Natural killer cell treated with Interleukin-12 subunit alpha and Interleukin-12 subunit beta and Interleukin-15 and Interleukin-18, amount 100 ng/mL, for 72 hours (primary cell): ENCODE data around the gene KAT6B. TPM values are rescaled to one million over a fixed set of nuclear protein-coding genes. Genes with fewer than 3 reads are reported as not detected.

Experiments used
- ATAC-seq, 2 donors: fragments of 150-1000 bp; cut with Tn5 transposase in 1 of 2; sonication (Bioruptor Pico), chemical (Tn5 transposase) in 1 of 2; 2 replicates each; pipeline ENCODE4 v1.10.0; 2021
- DNase-seq: peaks from one replicate; pipeline ENCODE4 v3.0.0; 2022; ENCODE audit warnings: low spot score
- H3K27ac Mint-ChIP-seq, 2 donors: 1 replicate in 1 of 2; 2 replicates in 1 of 2; pipeline ENCODE4 v1.8.0; 2022; ENCODE audit warnings: mixed read lengths in 2 of 2, mild to moderate bottlenecking in 1 of 2, moderate library complexity in 1 of 2
- H3K27me3 Mint-ChIP-seq, 2 donors: 1 replicate in 1 of 2; 2 replicates in 1 of 2; pipeline ENCODE4 v1.8.0; 2022; ENCODE audit warnings: mixed read lengths in 2 of 2
- H3K36me3 Mint-ChIP-seq: one replicate; pipeline ENCODE4 v1.8.0; 2022; ENCODE audit warnings: mixed read lengths
- H3K4me1 Mint-ChIP-seq, 2 donors: 1 replicate in 1 of 2; 2 replicates in 1 of 2; pipeline ENCODE4 v1.8.0; 2022; ENCODE audit warnings: low read depth in 2 of 2, mixed read lengths in 2 of 2, mild to moderate bottlenecking in 1 of 2
- H3K4me3 Mint-ChIP-seq: one replicate; pipeline ENCODE4 v1.8.0; 2022; ENCODE audit warnings: mixed read lengths
- H3K9me3 Mint-ChIP-seq: 2 replicates; pipeline ENCODE4 v1.8.0; 2022; ENCODE audit warnings: mixed read lengths
- total RNA-seq, 2 donors: library from RNA; stranded (reverse); gene quantifications; one replicate each; pipeline ENCODE4 v1.2.3, GENCODE V29; 2022

KAT6B gene
- total RNA-seq, 2 donors from 2014 or later, result 26.7 to 27.9 TPM

DNA sequence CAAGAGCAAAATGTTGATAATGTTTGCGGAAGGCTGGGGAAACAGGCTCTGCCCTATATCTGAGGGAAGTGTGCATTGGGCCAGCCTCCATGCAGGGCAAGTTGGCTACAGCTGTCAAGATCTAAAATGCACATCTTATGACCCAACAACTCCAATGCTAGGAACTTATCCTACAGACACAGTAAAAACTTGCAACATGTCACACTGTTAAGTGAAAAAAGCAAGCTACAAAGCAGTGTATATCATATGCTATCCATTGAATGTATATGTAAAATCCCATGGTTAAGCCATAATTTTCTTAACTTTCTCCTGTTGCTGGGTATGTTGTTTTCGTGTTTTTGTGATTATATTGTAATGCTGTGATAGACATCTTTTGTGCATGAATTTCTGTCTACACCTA, 16.3 kb upstream of the KAT6B start:
- ATAC-seq, result no peak
- Mint-ChIP-seq H3K36me3 (no peaks in the 10 kb centered on the region), H3K27me3 (no peaks in the 10 kb centered on the region), H3K27ac (no peak overlapping the region), H3K4me1 (no peaks in the 10 kb centered on the region), H3K9me3 (no peaks in the 10 kb centered on the region), H3K4me3 (no peak overlapping the region)
- no peak for DNase-seq

DNA sequence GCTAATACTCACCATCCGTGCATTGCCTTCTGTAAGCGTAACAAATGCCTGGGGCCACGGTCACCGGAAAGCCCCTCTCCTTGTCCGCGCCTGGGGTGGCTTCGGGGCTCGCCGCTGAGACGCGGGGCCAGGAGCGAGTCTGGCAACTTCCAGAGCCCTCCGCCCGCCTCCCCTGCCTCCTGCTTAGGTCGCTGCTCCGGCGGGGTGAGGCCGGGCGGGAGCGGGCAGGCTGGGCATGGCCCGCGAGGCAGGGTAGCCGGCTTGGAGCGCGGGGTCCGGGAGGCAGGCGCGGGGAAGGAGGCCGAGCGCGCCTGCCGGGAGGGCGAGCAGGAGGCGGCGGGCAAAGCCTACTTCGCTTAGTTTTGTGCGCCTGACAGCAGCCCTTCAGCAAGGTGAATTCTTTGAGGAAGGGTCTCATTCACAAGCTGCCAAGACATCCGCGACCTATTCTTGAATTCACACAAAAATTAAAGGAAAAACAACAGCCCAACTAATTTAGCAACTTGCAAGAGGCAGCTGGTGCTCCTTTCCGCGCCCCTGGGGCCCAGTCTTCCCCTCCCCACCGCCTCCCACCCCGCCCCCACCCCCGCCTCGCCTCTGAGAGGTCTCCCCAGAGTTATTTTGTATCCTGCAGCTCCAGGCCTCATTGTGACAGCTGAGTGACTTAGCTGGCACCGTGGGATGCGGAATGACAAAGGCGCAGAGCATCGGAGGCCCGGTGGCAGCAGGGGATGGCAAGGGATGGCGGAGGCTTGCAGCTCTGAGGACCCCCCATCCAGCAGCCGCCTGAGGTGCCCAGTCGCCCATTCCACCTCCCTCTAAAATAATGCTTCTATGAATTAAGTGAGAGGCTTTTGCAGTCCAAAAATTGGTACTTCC, 12.8 kb upstream of the KAT6B start:
- DNase-seq (no peak), ATAC-seq (no peak)
- Mint-ChIP-seq H3K9me3 (peaks cover 4% of the 10 kb centered on the region), H3K27ac (no peak overlapping the region), H3K4me3 (no peak overlapping the region), H3K4me1 (peaks cover 0 to 10% of the 10 kb centered on the region in 2 donors), H3K27me3 (no peaks in the 10 kb centered on the region), H3K36me3 (peaks cover 7% of the 10 kb centered on the region)

DNA sequence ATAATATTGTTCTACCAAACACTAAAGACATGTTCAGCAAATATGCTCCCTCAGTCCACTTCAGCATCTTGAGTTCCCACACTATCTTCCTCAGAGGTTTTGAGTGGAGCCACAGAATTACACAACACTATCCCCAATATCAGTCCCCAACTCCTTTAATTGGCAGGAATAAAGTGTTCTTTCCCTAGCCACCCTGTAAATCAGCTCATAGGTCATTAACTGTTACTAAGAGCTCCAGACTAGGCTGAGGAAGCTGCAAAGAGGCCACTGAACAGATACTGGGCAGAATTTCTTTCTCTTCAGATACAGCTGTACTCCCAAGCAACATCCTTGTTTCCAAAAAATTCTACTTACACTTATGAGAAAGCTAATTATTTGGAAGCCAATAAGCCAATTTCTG, 11.6 kb upstream of the KAT6B start:
- Mint-ChIP-seq H3K27me3 (no peaks in the 10 kb centered on the region), H3K9me3 (peaks cover 4% of the 10 kb centered on the region), H3K4me1 (peaks cover 0 to 10% of the 10 kb centered on the region in 2 donors), H3K4me3 (no peak overlapping the region), H3K36me3 (peaks cover 7% of the 10 kb centered on the region), H3K27ac (no peak overlapping the region)
- no peak for DNase-seq
- no peak for ATAC-seq

DNA sequence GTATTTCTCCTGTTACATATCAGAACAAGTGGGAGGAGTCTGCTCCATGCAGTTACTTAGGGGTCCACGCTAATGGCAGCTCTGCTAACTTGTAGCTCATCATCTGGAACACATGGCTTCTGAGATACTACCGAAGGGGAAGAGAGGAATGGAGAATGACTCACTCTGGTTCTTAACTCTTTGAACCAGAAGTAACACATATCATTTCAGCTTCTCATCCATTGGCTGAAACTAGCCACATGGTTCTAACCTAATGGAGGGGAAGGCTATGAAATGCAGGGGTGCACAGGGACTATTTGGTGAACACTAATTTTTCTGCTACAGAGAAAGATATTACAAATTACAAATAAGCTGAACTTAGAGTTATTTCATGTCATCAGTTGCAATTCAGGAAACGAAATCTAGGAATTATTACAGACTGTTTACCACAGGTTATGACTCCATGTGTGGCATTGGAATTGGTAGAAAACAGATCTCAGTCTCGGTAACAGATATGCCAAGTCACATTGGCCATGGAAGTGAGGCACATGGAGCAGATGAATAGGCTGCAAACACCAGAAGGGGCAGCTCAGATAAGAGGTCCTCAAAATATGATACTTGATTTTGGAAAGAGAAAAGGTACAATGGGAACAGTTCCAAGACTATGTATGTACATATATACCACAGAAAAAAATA, 9.4 kb upstream of the KAT6B start:
- DNase-seq (no peak), ATAC-seq (no peak)
- Mint-ChIP-seq H3K4me1 (peaks cover 0 to 10% of the 10 kb centered on the region in 2 donors), H3K27me3 (no peaks in the 10 kb centered on the region), H3K27ac (peak overlapping the region in 1 of 2 donors; percentile 51), H3K9me3 (peaks cover 4% of the 10 kb centered on the region), H3K36me3 (peaks cover 7% of the 10 kb centered on the region), H3K4me3 (no peak overlapping the region)

DNA sequence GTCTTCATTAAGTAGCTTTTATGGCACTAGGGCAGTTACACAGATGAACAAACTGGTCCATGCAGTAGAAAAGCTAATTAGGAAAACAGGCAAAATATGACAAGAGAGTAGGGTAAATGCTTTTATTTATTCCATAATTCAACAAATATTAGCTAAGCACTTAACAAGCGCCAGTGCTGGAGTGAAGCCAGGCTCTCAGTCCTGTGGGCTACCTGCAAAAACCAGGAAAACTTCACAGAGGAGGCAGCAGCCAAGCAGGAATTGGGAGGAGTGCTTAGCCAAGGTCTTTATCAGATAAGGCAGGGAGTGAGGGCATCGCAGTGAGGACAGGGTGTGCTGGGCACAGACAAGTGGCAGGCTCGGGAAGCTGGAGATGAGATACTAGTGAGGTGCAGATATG, 4.9 kb upstream of the KAT6B start:
- H3K4me1 Mint-ChIP-seq, result peaks cover 7 to 13% of the 10 kb centered on the region in 2 donors

DNA sequence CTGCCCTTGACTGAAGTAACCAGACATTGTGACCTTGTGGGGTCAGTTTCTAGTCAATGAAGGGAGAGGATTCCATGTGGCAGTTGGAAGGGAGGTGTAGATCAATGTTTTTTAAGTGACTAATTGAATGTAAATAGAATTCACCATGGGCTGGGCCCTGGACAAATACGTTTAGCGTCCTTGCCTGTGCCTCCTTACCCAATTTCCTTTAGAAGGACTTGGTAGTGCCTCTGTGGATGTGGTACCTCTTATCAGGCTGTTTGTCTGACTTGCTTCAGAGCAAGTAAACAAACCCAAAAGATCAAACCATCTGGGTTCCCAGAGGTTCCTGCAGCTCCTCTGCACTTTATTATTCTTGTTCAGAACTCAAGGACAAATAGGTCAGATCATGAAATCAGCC, 4.3 kb upstream of the KAT6B start:
- no peak for DNase-seq
- no peak overlapping the region for H3K27ac Mint-ChIP-seq
- no peak overlapping the region for H3K4me3 Mint-ChIP-seq

More for the DNA sequence above, 4.9 kb upstream of the KAT6B start:
- H3K4me3 Mint-ChIP-seq, result no peak overlapping the region
- no peak overlapping the region for H3K27ac Mint-ChIP-seq
- ATAC-seq, result no peak
- peaks cover 7% of the 10 kb centered on the region for H3K36me3 Mint-ChIP-seq
- peaks cover 4% of the 10 kb centered on the region for H3K9me3 Mint-ChIP-seq
- no peaks in the 10 kb centered on the region for H3K27me3 Mint-ChIP-seq
- DNase-seq, result no peak

DNA sequence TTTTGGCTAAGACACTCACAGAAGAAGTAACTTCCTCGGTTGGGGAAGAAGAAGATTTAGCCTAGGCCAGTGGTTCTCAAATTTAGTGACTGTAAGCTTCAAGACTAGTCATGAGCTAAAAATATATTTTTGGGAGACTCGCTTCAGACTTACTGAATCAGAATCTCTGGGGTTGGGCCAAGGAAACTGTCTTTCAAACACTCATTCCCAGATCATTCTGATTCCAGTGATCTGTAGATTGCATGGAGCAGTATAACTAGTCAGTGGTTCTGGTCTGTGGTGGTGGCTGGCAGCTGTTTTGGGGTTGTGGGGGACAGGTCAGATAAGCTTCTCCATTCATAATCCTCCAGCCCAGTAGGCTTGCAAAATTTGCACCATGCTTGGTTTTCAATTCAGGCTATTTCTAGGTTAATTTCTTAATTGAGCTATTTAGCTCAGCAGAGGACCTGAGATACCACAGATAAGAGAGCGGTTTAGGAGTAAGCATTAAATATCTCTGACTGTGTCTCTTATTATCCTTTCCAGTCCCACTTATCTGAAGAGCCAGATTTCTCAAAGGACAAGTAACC, 3.8 kb upstream of the KAT6B start:
- H3K36me3 Mint-ChIP-seq, result no peaks in the 10 kb centered on the region
- H3K27ac Mint-ChIP-seq, result peak overlapping the region in 1 of 2 donors; percentile 55
- H3K9me3 Mint-ChIP-seq, result no peaks in the 10 kb centered on the region
- DNase-seq (no peak), ATAC-seq (no peak)
- peaks cover 11 to 15% of the 10 kb centered on the region in 2 donors for H3K4me1 Mint-ChIP-seq
- no peaks in the 10 kb centered on the region for H3K27me3 Mint-ChIP-seq
- H3K4me3 Mint-ChIP-seq, result no peak overlapping the region

More for the DNA sequence above, 4.3 kb upstream of the KAT6B start:
- no peak for ATAC-seq
- Mint-ChIP-seq H3K4me1 (peaks cover 10% of the 10 kb centered on the region in 2 donors), H3K9me3 (peaks cover 2% of the 10 kb centered on the region), H3K27me3 (no peaks in the 10 kb centered on the region), H3K36me3 (peaks cover 3% of the 10 kb centered on the region)

DNA sequence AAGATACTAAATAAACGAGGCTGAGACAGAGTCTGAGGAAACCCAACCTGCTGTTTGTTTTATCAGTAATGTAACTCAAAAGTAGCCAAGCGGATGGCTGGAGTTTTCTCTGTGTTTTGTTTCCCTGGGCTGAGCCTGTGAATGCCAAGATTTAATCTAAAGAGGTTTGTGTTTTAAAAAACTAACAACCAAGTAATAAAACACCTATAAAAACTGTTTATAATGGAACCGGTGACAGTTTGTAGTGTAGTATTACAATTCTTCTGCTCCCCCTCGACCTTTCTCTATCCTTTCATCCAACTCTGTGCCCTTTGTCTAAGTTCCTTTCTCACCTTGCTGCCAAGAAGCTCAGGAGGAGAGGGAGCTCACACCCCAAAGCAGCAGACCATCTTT, 2.6 kb upstream of the KAT6B start:
- Mint-ChIP-seq H3K4me1 (peaks cover 19 to 22% of the 10 kb centered on the region in 2 donors), H3K4me3 (peak overlapping the region; percentile 85), H3K27ac (peak overlapping the region; percentile 55 to 70)

DNA sequence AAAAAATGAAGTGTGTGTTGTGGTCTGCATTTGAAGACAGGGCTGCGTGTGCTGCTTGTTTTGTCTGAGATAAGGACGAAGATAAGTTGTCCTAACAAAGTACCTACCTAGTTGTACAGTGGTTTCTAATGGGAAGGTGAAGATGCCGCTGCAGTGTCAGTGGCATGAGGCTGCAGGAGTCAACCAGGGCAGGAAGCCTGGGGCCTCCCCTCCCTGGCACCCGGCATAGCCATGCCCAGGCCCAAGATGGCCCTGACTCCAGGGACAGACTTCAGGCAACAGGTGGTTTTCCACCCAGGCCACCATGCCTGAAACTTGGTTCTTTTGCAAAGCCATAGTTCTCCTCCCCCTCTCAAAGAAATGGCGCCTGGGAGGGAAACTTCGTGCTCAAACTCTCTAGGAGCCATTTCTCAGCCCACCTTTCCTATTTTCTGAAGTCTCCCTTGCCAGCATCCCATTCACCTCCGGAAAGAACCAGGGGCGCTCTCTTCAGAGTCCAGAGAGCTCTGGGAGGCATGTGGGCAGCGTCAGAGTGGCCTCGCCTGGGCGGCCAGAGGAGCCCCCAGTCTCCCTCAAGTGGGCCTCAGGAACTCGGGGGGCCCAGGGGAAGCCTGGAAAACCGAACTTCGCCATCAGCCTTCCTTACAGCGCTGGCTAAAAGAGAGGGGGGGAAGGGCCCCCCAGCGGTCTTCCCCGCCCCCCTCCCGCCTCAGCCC, 2.1 kb upstream of the KAT6B start:
- H3K36me3 Mint-ChIP-seq, result no peaks in the 10 kb centered on the region
- H3K4me1 Mint-ChIP-seq, result peaks cover 22 to 23% of the 10 kb centered on the region in 2 donors
- ATAC-seq, result no peak
- H3K4me3 Mint-ChIP-seq, result peak overlapping the region; percentile 85
- no peaks in the 10 kb centered on the region for H3K27me3 Mint-ChIP-seq
- H3K9me3 Mint-ChIP-seq, result peaks cover 3% of the 10 kb centered on the region
- DNase-seq, result no peak
- peak overlapping the region; percentile 55 to 70 for H3K27ac Mint-ChIP-seq

More for the DNA sequence above, 2.6 kb upstream of the KAT6B start:
- ATAC-seq (no peak), DNase-seq (no peak)
- H3K27me3 Mint-ChIP-seq, result no peaks in the 10 kb centered on the region
- H3K9me3 Mint-ChIP-seq, result peaks cover 3% of the 10 kb centered on the region
- no peaks in the 10 kb centered on the region for H3K36me3 Mint-ChIP-seq

DNA sequence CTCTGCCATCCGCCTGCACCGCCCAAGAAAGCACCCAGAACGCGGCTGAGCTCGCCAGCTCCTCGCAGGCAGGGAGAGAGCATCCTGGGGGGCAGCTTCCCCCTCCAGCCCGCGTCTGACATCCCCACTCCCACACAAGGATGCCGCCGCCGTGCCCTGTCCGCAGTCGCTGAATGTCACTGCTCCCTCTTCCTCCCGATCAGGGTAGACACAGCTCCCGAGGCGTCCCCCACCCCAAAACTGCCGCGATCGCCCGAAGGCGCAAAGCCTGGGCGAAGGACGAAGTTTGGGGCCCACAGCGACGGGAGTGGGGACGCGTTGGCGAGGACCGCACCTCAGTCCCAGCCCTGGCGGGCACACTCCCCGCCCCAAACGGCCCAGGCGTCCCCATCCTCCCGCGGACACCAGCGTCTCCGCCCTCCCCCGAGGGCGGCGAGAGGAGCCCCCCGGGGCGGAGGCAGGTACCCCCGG, 1.5 kb upstream of the KAT6B start:
- DNase-seq (peak; percentile 73), ATAC-seq (no peak)
- Mint-ChIP-seq H3K4me3 (peak overlapping the region; percentile 85), H3K9me3 (peaks cover 3% of the 10 kb centered on the region), H3K27ac (peak overlapping the region; percentile 55 to 70), H3K27me3 (no peaks in the 10 kb centered on the region), H3K4me1 (peaks cover 22 to 23% of the 10 kb centered on the region in 2 donors), H3K36me3 (no peaks in the 10 kb centered on the region)

DNA sequence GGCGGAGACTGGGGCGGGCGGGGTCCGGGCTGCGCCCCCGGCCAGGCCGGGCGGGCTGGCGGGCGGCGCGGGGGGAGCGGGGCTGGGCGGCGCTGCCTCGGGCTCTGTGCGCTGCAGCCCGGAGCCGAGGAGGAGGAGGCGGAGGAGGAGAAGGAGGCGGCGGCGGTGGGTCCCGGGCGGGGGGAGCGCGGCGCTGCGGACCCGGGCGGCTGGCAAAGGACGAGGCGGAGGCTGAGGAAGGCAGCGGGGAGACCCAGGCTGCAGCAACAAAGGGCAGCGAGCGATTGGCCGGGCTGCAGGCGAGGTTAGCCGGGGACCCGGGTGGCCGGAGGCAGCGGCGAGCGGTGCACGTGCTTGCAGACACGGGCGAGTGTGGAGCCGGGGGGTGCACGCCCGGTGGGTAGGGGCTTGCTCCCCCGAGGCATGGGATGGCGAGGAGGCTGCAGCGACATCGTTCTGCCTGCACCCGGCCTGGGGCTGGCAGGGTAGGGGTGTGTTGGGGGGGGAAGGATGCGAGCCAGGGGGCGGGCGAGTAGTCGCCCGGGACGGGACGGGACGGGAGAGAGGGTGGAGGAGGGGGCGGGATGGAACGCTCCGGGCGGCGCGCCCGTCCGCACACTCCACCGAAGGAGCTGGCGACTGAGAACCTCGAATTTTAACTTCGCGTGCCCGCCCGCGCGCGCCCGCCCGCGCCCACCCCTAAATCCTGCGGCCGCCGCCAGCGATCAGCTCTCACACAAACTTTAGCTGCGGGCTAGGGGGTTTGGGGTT, 844 bp upstream of the KAT6B start:
- Mint-ChIP-seq H3K27me3 (no peaks in the 10 kb centered on the region), H3K27ac (peak overlapping the region; percentile 83 to 90), H3K36me3 (no peaks in the 10 kb centered on the region), H3K4me3 (peak overlapping the region; percentile 85), H3K4me1 (peaks cover 22 to 28% of the 10 kb centered on the region in 2 donors), H3K9me3 (peaks cover 3% of the 10 kb centered on the region)
- DNase-seq, result peak; percentile 70
- peak in 1 of 2 donors; percentile 1 for ATAC-seq

DNA sequence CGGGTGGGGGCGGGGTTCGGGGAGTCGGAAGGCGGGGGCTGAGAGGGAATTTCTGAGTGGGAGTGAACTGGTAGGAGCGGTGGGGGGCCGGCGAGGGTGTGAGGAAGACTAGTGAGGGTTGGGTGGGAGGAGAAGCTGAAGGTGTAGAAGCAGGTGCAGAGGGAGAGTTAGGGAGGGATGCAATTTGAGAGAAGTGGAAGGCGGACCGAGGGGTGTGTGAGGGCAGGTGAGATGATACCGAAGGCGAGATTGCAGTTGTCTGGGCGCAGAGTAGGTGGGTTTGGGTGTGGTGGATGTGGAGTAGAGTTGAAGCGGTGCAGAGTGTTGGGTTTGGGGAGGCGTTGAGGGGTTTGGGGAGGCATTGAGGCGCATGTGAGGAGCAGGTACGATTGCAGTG, 643 bp downstream of the KAT6B start:
- Mint-ChIP-seq H3K4me1 (peaks cover 31 to 38% of the 10 kb centered on the region in 2 donors), H3K27me3 (no peaks in the 10 kb centered on the region), H3K36me3 (no peaks in the 10 kb centered on the region), H3K9me3 (peaks cover 3% of the 10 kb centered on the region), H3K27ac (peak overlapping the region; percentile 83 to 90), H3K4me3 (peak overlapping the region; percentile 85)
- DNase-seq (no peak), ATAC-seq (no peak)

DNA sequence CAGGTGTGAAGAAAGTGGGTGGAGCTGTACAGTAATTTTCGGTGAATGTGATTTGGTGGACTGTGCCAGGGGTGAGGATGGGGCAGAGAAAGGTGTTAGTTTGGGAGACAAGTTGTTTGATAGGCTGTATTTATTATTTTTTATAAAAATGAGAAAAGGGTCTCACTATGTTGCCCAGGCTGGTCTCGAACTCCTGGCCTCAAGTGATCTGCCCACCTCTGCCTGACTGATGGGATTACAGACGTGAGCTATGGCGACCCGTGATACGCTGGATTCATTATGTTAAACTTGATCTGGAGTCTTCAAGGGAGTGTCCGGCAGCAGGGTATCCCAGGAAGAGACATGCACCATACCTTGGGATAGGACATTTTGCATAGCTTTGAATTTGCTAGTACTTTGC, 1.3 kb downstream of the KAT6B start:
- no peaks in the 10 kb centered on the region for H3K36me3 Mint-ChIP-seq
- no peak for DNase-seq
- peaks cover 3% of the 10 kb centered on the region for H3K9me3 Mint-ChIP-seq
- H3K27me3 Mint-ChIP-seq, result no peaks in the 10 kb centered on the region
- H3K27ac Mint-ChIP-seq, result peak overlapping the region; percentile 83 to 90
- peaks cover 31 to 38% of the 10 kb centered on the region in 2 donors for H3K4me1 Mint-ChIP-seq
- peak overlapping the region; percentile 85 for H3K4me3 Mint-ChIP-seq
- ATAC-seq, result no peak
